Activated CD4-positive, alpha-beta memory T cell treated with anti-CD3 and anti-CD28 coated beads, Interleukin-2, amount 10 ng/mL, durations not matched to agents 7 days and 5 days (primary cell): ENCODE measurements around the gene F8. TPM values are rescaled to one million over a fixed set of nuclear protein-coding genes. Genes with fewer than 3 reads are reported as not detected.

ENCODE experiments used
- CTCF ChIA-PET: fragments of 350-600 bp; sonication (Branson Sonifier 250); formaldehyde crosslinking; loops from one replicate; lab custom pipeline; 2021; ENCODE audit warnings: antibody characterized with exemption, inconsistent platforms; lab: Charles Lee
- POLR2A ChIA-PET: fragments of 350-600 bp; sonication (Branson Sonifier 250); formaldehyde crosslinking; loops from one replicate; lab custom pipeline; 2021; ENCODE audit warnings: antibody characterized with exemption; lab: Charles Lee
- DNase-seq: peaks from one replicate; pipeline ENCODE4 v3.0.0-alpha.2; 2020
- H3K27ac Mint-ChIP-seq: one replicate; pipeline ENCODE4 v1.8.0; 2021; ENCODE audit warnings: mild to moderate bottlenecking, mixed read lengths
- H3K27me3 Mint-ChIP-seq: one replicate; pipeline ENCODE4 v1.8.0; 2021; ENCODE audit warnings: mixed read lengths
- H3K36me3 Mint-ChIP-seq: one replicate; pipeline ENCODE4 v1.8.0; 2021; ENCODE audit warnings: low read depth, mixed read lengths
- H3K4me1 Mint-ChIP-seq: one replicate; pipeline ENCODE4 v1.8.0; 2021; ENCODE audit warnings: mixed read lengths
- H3K4me3 Mint-ChIP-seq: one replicate; pipeline ENCODE4 v1.8.0; 2021; ENCODE audit warnings: mild to moderate bottlenecking, mixed read lengths
- H3K9me3 Mint-ChIP-seq: one replicate; pipeline ENCODE4 v1.8.0; 2021; ENCODE audit warnings: mixed read lengths
- total RNA-seq, 2 experiments: library from RNA; stranded (reverse); gene quantifications; one replicate each; pipeline ENCODE4 v1.2.3, GENCODE V29; 2021

F8 gene
- total RNA-seq, 2 experiments from 2014 or later, result 8.9 to 10.2 TPM

DNA sequence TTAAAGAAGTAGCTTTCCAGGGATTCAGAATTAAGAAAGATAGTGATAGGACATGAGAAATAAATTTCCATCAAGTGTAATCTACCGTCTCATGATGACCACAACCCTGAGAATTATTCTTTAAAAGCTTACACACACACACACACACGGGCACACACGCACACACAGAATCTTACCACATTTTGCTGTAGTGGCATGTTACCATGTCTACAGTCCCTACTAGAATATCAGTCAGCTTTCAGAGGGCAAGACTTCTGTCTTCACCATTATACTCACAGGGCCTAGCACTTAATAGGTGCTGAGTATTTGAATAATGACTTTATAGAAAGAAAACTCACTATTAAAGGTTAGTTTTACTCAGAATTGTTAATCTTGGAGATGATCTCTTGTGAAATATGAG is 33.0 kb upstream of the F8 start:
- no peak for DNase-seq
- ChIA-PET POLR2A (interaction anchor here (3.1 kb wide), 1 partner anchor 15 kb away, joined by 13 read pairs; the partner anchor contains the start of genes BRCC3, CMC4 and MTCP1), CTCF (interaction anchor here (1.2 to 3.4 kb wide), 2 partner anchors 75 to 138 kb away, joined by 3 to 16 read pairs; no protein-coding TSS in a partner anchor)
- peaks cover 35% of the 10 kb centered on the region for H3K4me1 Mint-ChIP-seq
- peaks cover 16% of the 10 kb centered on the region for H3K36me3 Mint-ChIP-seq
- H3K9me3 Mint-ChIP-seq, result no peaks in the 10 kb centered on the region
- no peak overlapping the region for H3K4me3 Mint-ChIP-seq
- H3K27ac Mint-ChIP-seq, result no peak overlapping the region
- H3K27me3 Mint-ChIP-seq, result no peaks in the 10 kb centered on the region

- Mint-ChIP-seq H3K27ac (no peak overlapping the region), H3K9me3 (no peaks in the 10 kb centered on the region), H3K36me3 (peaks cover 16% of the 10 kb centered on the region), H3K4me3 (no peak overlapping the region), H3K4me1 (peaks cover 35% of the 10 kb centered on the region), H3K27me3 (no peaks in the 10 kb centered on the region)
- ChIA-PET CTCF (no interaction called here), POLR2A (interaction anchor here (3.1 kb wide), 1 partner anchor 17 kb away, joined by 13 read pairs; the partner anchor contains the start of genes BRCC3, CMC4 and MTCP1)
- no peak for DNase-seq
Observed at GRCh38 chrX:155054255-155054654, 31.7 kb upstream of the F8 start.

DNA sequence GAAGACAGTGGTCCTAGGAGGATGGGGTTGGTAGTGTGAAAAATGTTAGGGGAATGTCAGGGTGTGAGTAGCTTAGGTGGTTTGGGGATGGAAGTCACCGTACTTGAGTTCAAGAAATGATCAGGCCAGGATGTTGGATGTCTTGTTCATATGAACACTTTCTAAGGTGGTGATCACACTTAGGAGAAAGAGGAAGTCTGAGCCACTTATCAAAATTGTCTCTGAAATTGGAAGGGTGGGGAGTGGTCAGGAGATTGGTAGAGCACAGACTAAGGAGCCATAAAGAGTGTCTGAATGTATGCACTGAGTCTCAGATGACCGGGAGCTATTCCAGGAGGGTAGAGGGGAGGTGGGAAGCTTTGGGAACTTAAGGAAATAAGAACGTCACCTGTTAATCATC is 31.1 kb upstream of the F8 start:
- ChIA-PET CTCF (no interaction called here), POLR2A (no interaction called here)
- no peak overlapping the region for H3K4me3 Mint-ChIP-seq
- peaks cover 16% of the 10 kb centered on the region for H3K36me3 Mint-ChIP-seq
- no peak overlapping the region for H3K27ac Mint-ChIP-seq
- H3K4me1 Mint-ChIP-seq, result peaks cover 38% of the 10 kb centered on the region
- H3K27me3 Mint-ChIP-seq, result no peaks in the 10 kb centered on the region
- H3K9me3 Mint-ChIP-seq, result no peaks in the 10 kb centered on the region
- DNase-seq, result no peak

DNA sequence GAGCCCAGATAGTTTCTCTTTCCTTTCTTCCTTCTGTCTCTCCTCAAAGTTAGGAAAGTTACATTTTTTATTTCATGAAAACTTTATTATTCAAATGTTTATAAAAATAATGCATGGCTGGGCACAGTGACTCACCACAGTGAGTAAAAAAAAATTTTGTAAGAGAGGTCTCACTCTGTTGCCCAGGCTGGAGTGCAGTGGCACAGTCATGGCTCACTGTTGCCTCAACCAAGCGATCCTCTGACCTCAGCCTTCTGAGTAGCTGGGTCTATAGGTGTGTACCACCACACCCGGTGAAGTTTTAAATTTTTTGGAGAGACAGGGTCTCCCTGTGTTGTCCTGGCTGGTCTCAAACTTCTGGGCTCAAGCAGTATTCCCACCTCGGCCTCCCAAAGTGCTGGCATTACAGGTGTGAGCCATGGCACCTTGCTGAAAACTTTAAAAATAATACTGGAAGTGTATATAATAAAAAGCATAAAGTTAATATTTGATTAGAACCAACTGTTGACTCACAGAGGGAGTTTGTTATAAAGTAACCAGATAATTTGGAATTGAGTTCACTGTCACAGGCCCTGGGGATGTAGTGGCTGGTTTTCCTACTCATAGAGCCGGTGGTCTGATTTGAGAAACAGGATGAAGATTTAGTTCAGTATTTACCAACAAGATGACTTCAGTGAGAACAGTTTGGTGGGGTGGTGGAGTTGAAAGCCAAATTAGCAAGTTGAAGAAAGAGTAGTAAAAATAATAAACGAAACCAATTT is 30.4 kb upstream of the F8 start:
- POLR2A ChIA-PET, result no interaction called here
- H3K4me1 Mint-ChIP-seq, result peaks cover 39% of the 10 kb centered on the region

GRCh38 chrX:155048977-155049619 is 26.6 kb upstream of the F8 start:
- H3K4me1 Mint-ChIP-seq, result peaks cover 15% of the 10 kb centered on the region
- no peak overlapping the region for H3K27ac Mint-ChIP-seq
- CTCF ChIA-PET, result interaction anchor here (0.6 to 2.2 kb wide), 10 partner anchors 8 to 132 kb away, joined by 3 to 5 read pairs (median 4); partner anchors contain the start of gene FUNDC2
- peaks cover 17% of the 10 kb centered on the region for H3K36me3 Mint-ChIP-seq
- peak; percentile 40 for DNase-seq
- no peaks in the 10 kb centered on the region for H3K27me3 Mint-ChIP-seq
- no peaks in the 10 kb centered on the region for H3K9me3 Mint-ChIP-seq
- no peak overlapping the region for H3K4me3 Mint-ChIP-seq
- POLR2A ChIA-PET, result interaction anchor here (1.1 kb wide), 1 partner anchor 22 kb away, joined by 5 read pairs; the partner anchor contains the start of gene FUNDC2

More for the DNA sequence above, 30.4 kb upstream of the F8 start:
- CTCF ChIA-PET, result no interaction called here
- H3K36me3 Mint-ChIP-seq, result peaks cover 18% of the 10 kb centered on the region
- H3K27me3 Mint-ChIP-seq, result no peaks in the 10 kb centered on the region
- DNase-seq, result no peak
- no peak overlapping the region for H3K4me3 Mint-ChIP-seq
- H3K9me3 Mint-ChIP-seq, result no peaks in the 10 kb centered on the region
- no peak overlapping the region for H3K27ac Mint-ChIP-seq

- no peak for DNase-seq
- Mint-ChIP-seq H3K36me3 (peaks cover 9% of the 10 kb centered on the region), H3K4me3 (no peak overlapping the region), H3K27ac (no peak overlapping the region), H3K4me1 (peaks cover 3% of the 10 kb centered on the region), H3K9me3 (no peaks in the 10 kb centered on the region), H3K27me3 (no peaks in the 10 kb centered on the region)
- ChIA-PET POLR2A (no interaction called here), CTCF (interaction anchor here (0.9 kb wide), 1 partner anchor 10 kb away, joined by 4 read pairs; no protein-coding TSS in a partner anchor)
Observed at GRCh38 chrX:155046811-155047528, 24.4 kb upstream of the F8 start.

GRCh38 chrX:155046129-155046810 is 23.7 kb upstream of the F8 start:
- CTCF ChIA-PET, result interaction anchor here (0.9 kb wide), 1 partner anchor 11 kb away, joined by 4 read pairs; no protein-coding TSS in a partner anchor

DNA sequence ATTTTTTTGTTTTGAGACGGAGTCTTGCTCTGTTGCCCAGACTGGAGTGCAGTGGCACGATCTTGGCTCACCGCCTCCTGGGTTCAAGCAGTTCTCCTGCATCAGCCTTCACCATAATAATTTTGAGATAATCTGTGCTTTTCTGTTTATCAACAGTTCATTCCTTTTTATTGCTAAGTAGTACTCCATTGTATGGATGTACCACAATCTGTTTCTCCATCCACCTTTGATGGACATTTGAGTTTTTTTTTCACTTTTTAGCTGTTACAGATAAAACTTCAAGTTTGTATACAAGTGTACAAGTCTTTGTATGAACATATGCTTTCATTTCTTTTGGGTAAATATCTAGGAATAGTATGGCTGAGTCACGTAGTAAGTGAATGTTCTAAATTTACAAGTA is 13.2 kb upstream of the F8 start:
- Mint-ChIP-seq H3K36me3 (peaks cover 26% of the 10 kb centered on the region), H3K4me3 (no peak overlapping the region), H3K4me1 (peaks cover 6% of the 10 kb centered on the region), H3K27ac (no peak overlapping the region), H3K9me3 (no peaks in the 10 kb centered on the region), H3K27me3 (no peaks in the 10 kb centered on the region)
- CTCF ChIA-PET, result no interaction called here
- no peak for DNase-seq
- POLR2A ChIA-PET, result interaction anchor here (1.5 kb wide), 1 partner anchor 9 kb away, joined by 3 read pairs; the partner anchor contains the start of gene FUNDC2

More at GRCh38 chrX:155046129-155046810, 23.7 kb upstream of the F8 start:
- Mint-ChIP-seq H3K27ac (no peak overlapping the region), H3K4me3 (no peak overlapping the region), H3K4me1 (peaks cover 3% of the 10 kb centered on the region), H3K36me3 (peaks cover 6% of the 10 kb centered on the region), H3K27me3 (no peaks in the 10 kb centered on the region), H3K9me3 (no peaks in the 10 kb centered on the region)
- no peak for DNase-seq
- POLR2A ChIA-PET, result no interaction called here

- no peaks in the 10 kb centered on the region for H3K27me3 Mint-ChIP-seq
Observed at GRCh38 chrX:155031657-155032056, 9.1 kb upstream of the F8 start.

DNA sequence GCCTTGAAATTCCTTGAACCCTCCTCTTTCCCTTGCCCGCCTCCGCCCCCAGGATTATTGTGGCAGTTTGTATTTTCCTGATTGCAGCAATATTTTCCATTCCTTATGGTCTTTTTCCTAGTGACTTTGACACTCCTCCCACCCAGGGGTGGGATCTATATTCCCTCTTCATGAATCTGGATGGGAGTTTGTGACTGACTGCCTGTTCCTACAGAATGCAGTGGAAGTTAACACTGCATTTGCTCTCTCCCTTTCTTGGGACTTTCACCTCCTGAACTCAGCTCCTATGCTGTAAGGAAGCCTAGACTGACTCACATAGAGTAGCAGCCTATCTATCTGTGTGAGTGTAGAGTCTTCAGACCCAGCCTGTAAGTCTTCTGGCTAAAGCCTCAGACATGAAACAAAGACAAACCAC is 6.4 kb upstream of the F8 start:
- Mint-ChIP-seq H3K27me3 (peaks cover 4% of the 10 kb centered on the region), H3K4me3 (no peak overlapping the region), H3K9me3 (no peaks in the 10 kb centered on the region), H3K27ac (peak overlapping the region; percentile 96), H3K36me3 (no peaks in the 10 kb centered on the region), H3K4me1 (peaks cover 26% of the 10 kb centered on the region)
- DNase-seq, result no peak
- CTCF ChIA-PET, result no interaction called here
- POLR2A ChIA-PET, result interaction anchor here (1.5 kb wide), 1 partner anchor 42 kb away, joined by 6 read pairs; the partner anchor contains the start of genes BRCC3, CMC4 and MTCP1

More at GRCh38 chrX:155031657-155032056, 9.1 kb upstream of the F8 start:
- H3K36me3 Mint-ChIP-seq, result peaks cover 18% of the 10 kb centered on the region
- no peak overlapping the region for H3K4me3 Mint-ChIP-seq
- H3K4me1 Mint-ChIP-seq, result peaks cover 23% of the 10 kb centered on the region
- no peaks in the 10 kb centered on the region for H3K9me3 Mint-ChIP-seq
- no peak for DNase-seq
- ChIA-PET CTCF (interaction anchor here (0.7 kb wide), 1 partner anchor 25 kb away, joined by 3 read pairs; no protein-coding TSS in a partner anchor), POLR2A (no interaction called here)
- H3K27ac Mint-ChIP-seq, result no peak overlapping the region

- H3K4me1 Mint-ChIP-seq, result peaks cover 26% of the 10 kb centered on the region
- H3K27me3 Mint-ChIP-seq, result peaks cover 4% of the 10 kb centered on the region
- ChIA-PET CTCF (no interaction called here), POLR2A (interaction anchor here (1.4 to 1.5 kb wide), 2 partner anchors 39 to 43 kb away, joined by 3 to 6 read pairs; partner anchors contain the start of genes BRCC3, CMC4 and MTCP1)
- no peaks in the 10 kb centered on the region for H3K9me3 Mint-ChIP-seq
- DNase-seq, result no peak
- no peaks in the 10 kb centered on the region for H3K36me3 Mint-ChIP-seq
- H3K27ac Mint-ChIP-seq, result peak overlapping the region; percentile 96
- H3K4me3 Mint-ChIP-seq, result peak overlapping the region; percentile 82
Observed at GRCh38 chrX:155028129-155028528, 5.6 kb upstream of the F8 start.
